Retinal pigment epithelial cell (primary cell): ENCODE measurements around the gene ACSF3.
A peak's percentile ranks its signal among the peaks of the same experiment; 100 is the strongest.

Source experiments
- DNase-seq: peaks from one replicate; pipeline ENCODE4 v3.0.0-alpha.2; 2010; ENCODE audit warnings: low read depth
- H3K4me3 ChIP-seq: 2 replicates; pipeline ENCODE4 v1.5.1; 2011; ENCODE audit warnings: mild to moderate bottlenecking, low read length, control low read depth, moderate library complexity
- CTCF ChIP-seq: conservative IDR thresholded peaks from 2 replicates; pipeline ENCODE4 v1.5.1; 2011; ENCODE audit warnings: low read depth, low read length, control low read depth, inconsistent platforms

Gene ACSF3

GRCh38 chr16:89199241-89200123 lies 105.8 kb downstream of the ACSF3 start:
- no peak for TF ChIP-seq CTCF
- H3K4me3 ChIP-seq, result no peak overlapping the region
- DNase-seq, result no peak

- no peak for DNase-seq
- TF ChIP-seq CTCF, result no peak
- no peak within 1 kb of the TSS for H3K4me3 ChIP-seq
Measured at GRCh38 chr16:89200124-89200849, 106.6 kb downstream of the ACSF3 start, which contains the start of gene SLC22A31. Gene SLC22A31, minus strand, starts transcription at chr16:89200537. Its CDS starts 36 bp downstream, at chr16:89200501.

- no peak for DNase-seq
- no peak for TF ChIP-seq CTCF
- no peak overlapping the region for H3K4me3 ChIP-seq
Measured at GRCh38 chr16:89200850-89201411, 107.3 kb downstream of the ACSF3 start.

- H3K4me3 ChIP-seq, result peak overlapping the region; percentile 17
- no peak for TF ChIP-seq CTCF
- no peak for DNase-seq
Measured at GRCh38 chr16:89201439-89202377, 108.1 kb downstream of the ACSF3 start.

GRCh38 chr16:89202422-89203215 lies 109.0 kb downstream of the ACSF3 start:
- H3K4me3 ChIP-seq, result no peak overlapping the region
- TF ChIP-seq CTCF, result no peak
- DNase-seq, result no peak
